Endothelial cell (in vitro differentiated cells): ENCODE measurements around the gene MYO9B. TPM values are rescaled to one million over a fixed set of nuclear protein-coding genes. Genes with fewer than 3 reads are reported as not detected.

ENCODE experiments used
- DNase-seq: peaks from one replicate; pipeline ENCODE4 v3.0.0; 2021; ENCODE audit warnings: low spot score
- H3K27ac Mint-ChIP-seq: one replicate; pipeline ENCODE4 v1.8.0; 2021; ENCODE audit warnings: mixed read lengths, inconsistent platforms; ENCODE audit not compliant: unreplicated experiment
- H3K27me3 Mint-ChIP-seq: one replicate; pipeline ENCODE4 v1.8.0; 2021; ENCODE audit warnings: mild to moderate bottlenecking, moderate library complexity, mixed read lengths, inconsistent platforms; ENCODE audit not compliant: unreplicated experiment
- H3K36me3 Mint-ChIP-seq: one replicate; pipeline ENCODE4 v1.8.0; 2021; ENCODE audit warnings: mild to moderate bottlenecking, low read depth, mixed read lengths, inconsistent platforms; ENCODE audit not compliant: unreplicated experiment
- H3K4me1 Mint-ChIP-seq: one replicate; pipeline ENCODE4 v1.8.0; 2021; ENCODE audit warnings: mild to moderate bottlenecking, mixed read lengths, inconsistent platforms; ENCODE audit not compliant: unreplicated experiment
- H3K4me3 Mint-ChIP-seq: one replicate; pipeline ENCODE4 v1.8.0; 2021; ENCODE audit warnings: mild to moderate bottlenecking, mixed read lengths, inconsistent platforms; ENCODE audit not compliant: unreplicated experiment
- H3K9me3 Mint-ChIP-seq: one replicate; pipeline ENCODE4 v1.8.0; 2021; ENCODE audit warnings: mixed read lengths, inconsistent platforms; ENCODE audit not compliant: unreplicated experiment
- CTCF ChIP-seq: fragments of 200-600 bp; sonication (generic); IDR thresholded peaks from one replicate; pipeline ENCODE4 v1.5.0; 2021; ENCODE audit warnings: antibody characterized with exemption; ENCODE audit not compliant: unreplicated experiment
- long read RNA-seq: library from polyadenylated mRNA; unstranded; transcript quantifications from one replicate; pipeline ENCODE4 v2.0.0, GENCODE V29; 2020; ENCODE audit not compliant: unreplicated experiment
- total RNA-seq: library from RNA; stranded (reverse); fragmentation: NEBNext Ultra II Directional; extraction: Animal tissue kit (Norgen Biotek cat#: 25700); gene quantifications from one replicate; pipeline ENCODE4 v1.2.1, GENCODE V29; 2021; ENCODE audit not compliant: unreplicated experiment

The MYO9B gene
- total RNA-seq, result 62.4 TPM
- long read RNA-seq, result 0 reads

- H3K4me1 Mint-ChIP-seq, result peaks cover 30% of the 10 kb centered on the region
- peaks cover 9% of the 10 kb centered on the region for H3K36me3 Mint-ChIP-seq
- DNase-seq, result peak; percentile 100
- peak within 1 kb of the TSS; percentile 88 for H3K27ac Mint-ChIP-seq
- H3K9me3 Mint-ChIP-seq, result no peaks in the 10 kb centered on the region
- no peak for TF ChIP-seq CTCF
- peaks cover 5% of the 10 kb centered on the region for H3K27me3 Mint-ChIP-seq
- H3K4me3 Mint-ChIP-seq, result peak within 1 kb of the TSS; percentile 98
Observed at GRCh38 chr19:17075035-17075863, at the start of gene MYO9B, which contains the start of gene HAUS8. MYO9B (plus strand) TSS chr19:17075777; CDS start chr19:17101718, 25,941 bp downstream. HAUS8 (minus strand) TSS chr19:17075452; CDS start chr19:17075422, 30 bp downstream.

GRCh38 chr19:17025991-17026658, 49.5 kb upstream of the MYO9B start:
- no peak for TF ChIP-seq CTCF
- peaks cover 18% of the 10 kb centered on the region for H3K27me3 Mint-ChIP-seq
- peak overlapping the region; percentile 86 for H3K4me3 Mint-ChIP-seq
- no peak overlapping the region for H3K27ac Mint-ChIP-seq
- H3K36me3 Mint-ChIP-seq, result peaks cover 15% of the 10 kb centered on the region
- H3K4me1 Mint-ChIP-seq, result peaks cover 5% of the 10 kb centered on the region
- no peak for DNase-seq
- peaks cover 9% of the 10 kb centered on the region for H3K9me3 Mint-ChIP-seq

- Mint-ChIP-seq H3K4me1 (peaks cover 5% of the 10 kb centered on the region), H3K9me3 (peaks cover 9% of the 10 kb centered on the region), H3K36me3 (peaks cover 15% of the 10 kb centered on the region), H3K27me3 (peaks cover 18% of the 10 kb centered on the region), H3K4me3 (peak within 1 kb of the TSS; percentile 86), H3K27ac (no peak within 1 kb of the TSS)
- no peak for DNase-seq
- no peak for TF ChIP-seq CTCF
Observed at GRCh38 chr19:17026706-17027534, 48.7 kb upstream of the MYO9B start, which contains the start of gene CPAMD8. CPAMD8 (minus strand) TSS chr19:17026810; CDS start chr19:17026642, 168 bp downstream.

GRCh38 chr19:17027535-17027975, 48.0 kb upstream of the MYO9B start:
- DNase-seq, result no peak
- H3K27me3 Mint-ChIP-seq, result peaks cover 18% of the 10 kb centered on the region
- TF ChIP-seq CTCF, result no peak
- peaks cover 8% of the 10 kb centered on the region for H3K9me3 Mint-ChIP-seq
- H3K4me3 Mint-ChIP-seq, result no peak overlapping the region
- H3K36me3 Mint-ChIP-seq, result peaks cover 15% of the 10 kb centered on the region
- no peak overlapping the region for H3K27ac Mint-ChIP-seq
- H3K4me1 Mint-ChIP-seq, result peaks cover 5% of the 10 kb centered on the region
